Measurements from ENCODE around the gene GOLGA6B.
"Not testable (repeated sequence)": the region's sequence is repeated elsewhere in the genome, so short reads cannot be mapped to it uniquely, and the experiment has no call there.

Gene GOLGA6B

GRCh38 chr15:72654397-72654796, at the start of gene GOLGA6B:
Gene GOLGA6B, plus strand, starts transcription at chr15:72654697. Its CDS starts 41 bp downstream, at chr15:72654738.
- DNase-seq: not testable (repeated sequence)

GRCh38 chr15:72604794-72605193, 49.7 kb upstream of the GOLGA6B start:
- DNase-seq: no peak

DNA sequence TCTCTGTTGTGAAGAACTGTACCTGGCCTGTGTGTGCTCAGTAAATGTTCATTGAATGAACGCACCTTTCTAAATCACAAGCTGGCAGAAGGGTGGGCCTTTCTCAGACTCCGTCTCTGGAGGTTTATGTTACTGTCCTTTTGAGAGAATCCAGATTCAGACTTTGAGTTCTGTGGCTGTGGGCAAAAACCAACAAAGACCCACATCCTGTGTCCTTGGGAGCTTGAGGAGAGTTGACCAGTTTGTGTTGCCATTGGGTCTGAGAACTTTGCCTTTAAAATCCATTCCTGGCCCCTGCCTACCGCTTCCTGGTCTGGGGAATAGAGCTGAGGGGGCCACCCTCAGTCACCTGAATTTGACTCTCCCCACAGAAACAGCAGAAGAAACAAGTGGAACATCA, 46.4 kb upstream of the GOLGA6B start:
- not testable (repeated sequence) for DNase-seq

GRCh38 chr15:72609862-72610261, 44.6 kb upstream of the GOLGA6B start:
- no peak for DNase-seq

GRCh38 chr15:72612324-72612723, 42.2 kb upstream of the GOLGA6B start:
- not testable (repeated sequence) for DNase-seq

DNA sequence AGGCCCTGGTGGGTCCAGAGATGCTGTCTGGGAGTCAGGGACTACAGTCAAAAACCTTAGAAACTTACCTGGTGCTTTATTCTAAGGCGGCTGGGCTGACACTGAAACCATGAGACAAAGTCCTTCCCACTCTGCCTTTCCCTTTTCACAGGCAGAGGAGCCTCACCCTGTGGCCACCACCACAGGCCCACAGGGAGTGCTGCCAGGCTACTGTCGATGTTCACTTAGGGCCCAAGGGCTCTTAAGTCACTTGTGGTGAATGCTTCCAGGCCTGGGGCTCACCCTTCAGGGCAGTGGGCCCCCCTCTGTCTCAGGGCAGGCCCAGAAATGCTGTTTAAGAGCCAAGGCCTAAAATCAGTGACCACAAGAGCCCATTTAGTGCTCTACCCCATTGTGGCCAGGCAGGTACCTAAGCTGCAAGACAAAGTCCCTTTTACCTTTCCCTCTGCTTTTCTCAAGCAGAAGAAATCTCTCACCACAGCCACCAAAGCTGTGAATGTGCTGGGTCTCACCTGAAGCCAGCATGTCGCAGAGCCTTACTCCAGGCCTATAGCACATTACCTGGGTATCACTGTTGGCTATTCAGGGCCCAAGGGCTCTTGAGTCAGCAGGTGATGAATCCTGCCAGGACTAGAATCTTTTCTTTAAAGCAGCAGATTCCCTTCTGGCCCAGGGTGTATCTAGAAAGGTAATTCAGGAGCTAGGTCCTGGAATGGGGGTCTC, 39.5 kb upstream of the GOLGA6B start:
- no peak for DNase-seq

GRCh38 chr15:72615533-72616233, 38.8 kb upstream of the GOLGA6B start:
- not testable (repeated sequence) for DNase-seq

DNA sequence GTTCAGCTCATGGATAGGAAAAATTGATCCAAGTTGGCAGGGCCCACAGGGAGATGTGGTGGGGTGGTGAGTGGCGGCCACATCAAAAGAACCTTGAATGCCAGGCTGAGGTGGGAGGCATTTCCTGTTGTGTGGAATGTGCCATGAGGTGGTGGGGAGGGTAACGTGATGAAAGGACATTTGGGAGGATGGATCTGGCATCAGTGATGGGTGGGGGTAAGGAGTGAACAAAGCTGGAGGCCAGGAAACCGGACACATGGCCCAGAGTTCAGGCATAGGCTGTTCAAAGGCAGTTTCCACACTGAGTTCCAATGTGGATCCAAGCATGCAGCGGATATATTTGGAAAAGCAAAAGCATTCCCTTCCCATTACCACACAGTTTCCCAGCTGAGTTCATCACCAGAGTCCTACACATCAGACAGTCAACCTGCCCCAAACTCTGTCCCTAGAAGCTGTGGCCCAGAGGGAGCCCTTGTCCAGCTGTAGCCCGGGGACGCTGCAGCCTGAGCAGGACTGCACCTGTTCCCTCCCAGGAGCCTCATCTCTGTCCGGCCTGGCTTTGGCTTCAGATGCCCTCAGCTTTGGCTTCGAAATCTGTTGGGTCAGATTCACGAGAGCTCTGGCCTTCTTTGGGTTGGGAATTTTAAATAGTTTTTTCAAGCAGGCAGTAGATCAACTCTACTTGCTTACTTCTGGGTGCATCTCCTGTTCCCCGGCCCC, 37.8 kb upstream of the GOLGA6B start:
- DNase-seq: no peak

DNA sequence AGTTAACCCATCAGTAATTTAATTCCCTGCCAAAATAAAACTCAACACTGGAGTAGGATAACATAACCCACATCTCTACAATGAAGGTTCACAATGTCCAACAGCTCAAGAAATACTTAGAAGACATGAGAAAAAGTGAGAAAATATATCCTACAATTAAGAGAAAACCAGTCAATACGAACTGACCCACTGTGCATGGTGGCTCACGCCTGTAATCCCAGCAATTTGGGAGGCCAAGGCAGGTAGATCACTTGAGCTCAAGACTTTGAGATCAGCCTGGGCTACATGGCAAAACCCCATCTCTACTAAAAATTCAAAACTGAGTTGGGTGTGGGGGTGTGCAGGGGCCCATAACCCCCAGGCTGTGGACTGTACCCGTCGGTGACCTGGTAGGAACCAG, 30.6 kb upstream of the GOLGA6B start:
- DNase-seq: not testable (repeated sequence)

DNA sequence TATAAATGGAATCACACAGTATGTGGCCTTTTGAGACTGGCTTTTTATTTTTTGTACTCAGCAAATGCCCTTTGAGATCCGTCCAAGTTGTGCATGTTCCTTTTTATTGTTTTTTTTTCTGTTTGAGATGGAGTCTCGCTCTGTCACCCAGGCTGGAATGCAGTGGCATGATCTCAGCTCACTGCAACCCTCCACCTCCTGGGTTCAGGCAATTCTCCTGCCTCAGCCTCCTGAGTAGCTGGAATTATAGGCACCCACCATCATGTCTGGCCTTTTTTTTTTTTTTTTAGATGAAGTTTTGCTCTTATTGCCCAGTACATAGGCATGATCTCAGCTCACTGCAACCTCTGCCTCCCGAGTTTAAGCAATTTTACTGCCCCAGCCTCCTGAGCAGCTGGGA, 28.3 kb upstream of the GOLGA6B start:
- not testable (repeated sequence) for DNase-seq

GRCh38 chr15:72628249-72629067, 26.0 kb upstream of the GOLGA6B start:
- DNase-seq: not testable (repeated sequence)

DNA sequence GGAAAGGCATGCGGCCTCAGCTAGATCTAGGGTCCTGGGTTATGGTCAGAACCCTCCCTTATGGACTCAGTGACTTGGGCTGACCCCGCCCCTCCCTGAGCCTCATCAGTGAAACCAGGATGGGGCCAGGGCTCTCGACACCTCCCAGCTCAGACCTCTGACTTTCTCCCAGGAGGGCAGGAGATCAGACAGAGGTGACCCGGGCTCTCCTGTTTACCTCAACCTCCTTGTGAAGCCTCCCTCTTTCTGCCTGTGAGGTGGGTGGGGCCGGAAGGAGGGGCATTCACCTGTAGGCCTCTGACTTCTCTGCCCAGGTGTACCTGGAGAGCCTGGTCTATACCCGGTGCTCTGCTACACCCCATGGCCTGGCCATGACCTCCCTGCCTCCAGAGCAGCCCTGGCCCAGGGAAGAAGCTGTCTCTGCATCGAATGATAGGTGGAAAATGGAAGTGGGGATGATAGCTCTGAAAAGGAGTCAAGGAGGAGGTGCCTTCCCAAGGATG, 25.4 kb upstream of the GOLGA6B start:
- not testable (repeated sequence) for DNase-seq

- DNase-seq: not testable (repeated sequence)
These were observed 17.8 kb upstream of the GOLGA6B start for GRCh38 chr15:72636519-72637282.

- not testable (repeated sequence) for DNase-seq
These were observed 14.6 kb upstream of the GOLGA6B start for GRCh38 chr15:72639759-72640483.

DNA sequence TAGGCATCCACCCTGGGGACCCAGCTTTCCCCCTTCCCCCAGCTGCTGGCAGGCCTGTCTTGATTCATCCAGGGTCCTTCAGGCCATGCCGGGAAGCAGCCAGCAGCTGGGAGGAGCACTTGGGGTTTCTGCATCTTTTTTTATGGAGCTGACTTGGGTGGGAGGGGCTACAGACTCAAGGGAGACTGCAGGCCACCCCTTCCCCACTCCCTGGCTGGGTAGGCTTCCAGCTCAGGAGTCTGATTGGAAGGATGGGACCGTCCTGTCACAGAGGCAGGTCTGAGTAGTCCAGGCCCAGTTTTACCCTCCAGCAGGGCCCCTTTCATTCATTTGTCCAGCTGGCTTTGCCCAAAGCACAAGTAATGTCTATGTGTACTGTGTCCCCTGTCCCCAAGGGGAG, 12.2 kb upstream of the GOLGA6B start:
- DNase-seq: not testable (repeated sequence)

GRCh38 chr15:72648631-72649253, 5.8 kb upstream of the GOLGA6B start:
- not testable (repeated sequence) for DNase-seq

- DNase-seq: not testable (repeated sequence)
These were observed 1.5 kb downstream of the GOLGA6B start for GRCh38 chr15:72656014-72656413.

- DNase-seq: not testable (repeated sequence)
These were observed 6.6 kb downstream of the GOLGA6B start for GRCh38 chr15:72661081-72661480.

DNA sequence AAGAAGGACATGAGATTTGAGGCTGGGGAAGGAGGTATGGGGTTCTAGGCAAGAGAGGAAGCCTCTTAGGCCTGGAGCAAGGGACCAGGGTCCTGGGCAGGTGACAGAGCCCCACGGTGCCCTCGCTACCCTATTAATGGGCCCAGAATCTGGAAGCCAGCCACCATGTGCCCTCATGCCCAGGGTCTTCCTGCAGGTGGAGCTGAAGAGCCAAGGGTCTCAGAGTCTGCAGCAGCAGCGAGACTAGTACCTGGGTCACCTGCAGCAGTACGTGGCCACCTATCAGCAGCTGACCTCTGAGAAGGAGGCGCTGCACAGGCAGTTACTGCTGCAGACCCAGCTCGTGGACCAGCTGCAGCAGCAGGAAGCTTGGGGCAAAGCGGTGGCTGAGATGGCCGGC, 9.4 kb downstream of the GOLGA6B start:
- DNase-seq: not testable (repeated sequence)

Measured in anterior cingulate cortex (tissue), 58 donors.